ENCODE measurements around the gene CHKB.

Gene CHKB

GRCh38 chr22:50610581-50610980 is 27.9 kb upstream of the CHKB start:
- TF ChIP-seq POLR2AphosphoS5 (IDR thresholded peaks at IDR 0.05; ENCODE audit: low read depth, low read length) (no peak), TAF1 (IDR thresholded peaks at IDR 0.05; ENCODE audit: borderline replicate concordance, insufficient read depth, low read length) (no peak), FOXP2 (optimal IDR thresholded peaks at IDR 0.05; ENCODE audit: borderline replicate concordance, extremely low read depth, extremely low read length, insufficient read depth) (no peak), SIN3A (IDR thresholded peaks at IDR 0.05; ENCODE audit: borderline replicate concordance, insufficient read depth, low read length) (no peak)
- TF ChIP-seq, protein P1, sequence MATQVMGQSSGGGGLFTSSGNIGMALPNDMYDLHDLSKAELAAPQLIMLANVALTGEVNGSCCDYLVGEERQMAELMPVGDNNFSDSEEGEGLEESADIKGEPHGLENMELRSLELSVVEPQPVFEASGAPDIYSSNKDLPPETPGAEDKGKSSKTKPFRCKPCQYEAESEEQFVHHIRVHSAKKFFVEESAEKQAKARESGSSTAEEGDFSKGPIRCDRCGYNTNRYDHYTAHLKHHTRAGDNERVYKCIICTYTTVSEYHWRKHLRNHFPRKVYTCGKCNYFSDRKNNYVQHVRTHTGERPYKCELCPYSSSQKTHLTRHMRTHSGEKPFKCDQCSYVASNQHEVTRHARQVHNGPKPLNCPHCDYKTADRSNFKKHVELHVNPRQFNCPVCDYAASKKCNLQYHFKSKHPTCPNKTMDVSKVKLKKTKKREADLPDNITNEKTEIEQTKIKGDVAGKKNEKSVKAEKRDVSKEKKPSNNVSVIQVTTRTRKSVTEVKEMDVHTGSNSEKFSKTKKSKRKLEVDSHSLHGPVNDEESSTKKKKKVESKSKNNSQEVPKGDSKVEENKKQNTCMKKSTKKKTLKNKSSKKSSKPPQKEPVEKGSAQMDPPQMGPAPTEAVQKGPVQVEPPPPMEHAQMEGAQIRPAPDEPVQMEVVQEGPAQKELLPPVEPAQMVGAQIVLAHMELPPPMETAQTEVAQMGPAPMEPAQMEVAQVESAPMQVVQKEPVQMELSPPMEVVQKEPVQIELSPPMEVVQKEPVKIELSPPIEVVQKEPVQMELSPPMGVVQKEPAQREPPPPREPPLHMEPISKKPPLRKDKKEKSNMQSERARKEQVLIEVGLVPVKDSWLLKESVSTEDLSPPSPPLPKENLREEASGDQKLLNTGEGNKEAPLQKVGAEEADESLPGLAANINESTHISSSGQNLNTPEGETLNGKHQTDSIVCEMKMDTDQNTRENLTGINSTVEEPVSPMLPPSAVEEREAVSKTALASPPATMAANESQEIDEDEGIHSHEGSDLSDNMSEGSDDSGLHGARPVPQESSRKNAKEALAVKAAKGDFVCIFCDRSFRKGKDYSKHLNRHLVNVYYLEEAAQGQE (IDR thresholded peaks at IDR 0.05; ENCODE audit: insufficient read depth in 1 of 2, low read depth in 2 of 2, low read length in 2 of 2) = no peak

- TF ChIP-seq SIN3A (IDR thresholded peaks at IDR 0.05; ENCODE audit: borderline replicate concordance, insufficient read depth, low read length) (no peak), POLR2AphosphoS5 (IDR thresholded peaks at IDR 0.05; ENCODE audit: low read depth, low read length) (no peak), TAF1 (IDR thresholded peaks at IDR 0.05; ENCODE audit: borderline replicate concordance, insufficient read depth, low read length) (no peak), FOXP2 (optimal IDR thresholded peaks at IDR 0.05; ENCODE audit: borderline replicate concordance, extremely low read depth, extremely low read length, insufficient read depth) (no peak)
- TF ChIP-seq, protein P1 (IDR thresholded peaks at IDR 0.05; ENCODE audit: insufficient read depth in 1 of 2, low read depth in 2 of 2, low read length in 2 of 2) = no peak
These were observed 27.4 kb upstream of the CHKB start for GRCh38 chr22:50610041-50610451.

DNA sequence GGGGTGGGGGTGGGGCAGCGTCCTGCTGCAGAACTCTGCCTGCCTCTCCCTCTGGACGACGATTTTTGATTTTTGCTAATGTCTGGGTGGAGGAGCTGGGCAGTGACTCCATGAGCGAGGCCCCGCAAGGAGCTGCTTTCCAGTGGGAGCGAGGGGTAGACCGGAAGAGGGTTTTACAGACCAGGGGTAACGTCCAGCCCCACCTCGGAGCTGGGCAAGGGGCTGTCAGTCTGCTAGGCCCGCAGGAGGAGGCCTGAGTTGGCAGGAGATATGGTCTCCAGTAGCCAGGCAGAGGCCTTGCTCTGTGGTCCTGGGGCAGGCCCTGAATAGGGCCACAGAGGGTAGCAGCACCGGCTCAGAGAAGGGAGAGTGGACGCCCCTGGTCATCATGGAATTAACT is 26.9 kb upstream of the CHKB start:
- TF ChIP-seq POLR2AphosphoS5 (IDR thresholded peaks at IDR 0.05; ENCODE audit: low read depth, low read length) (no peak), SIN3A (IDR thresholded peaks at IDR 0.05; ENCODE audit: borderline replicate concordance, insufficient read depth, low read length) (no peak), FOXP2 (optimal IDR thresholded peaks at IDR 0.05; ENCODE audit: borderline replicate concordance, extremely low read depth, extremely low read length, insufficient read depth) (no peak), TAF1 (IDR thresholded peaks at IDR 0.05; ENCODE audit: borderline replicate concordance, insufficient read depth, low read length) (no peak)
- TF ChIP-seq, protein P1 (IDR thresholded peaks at IDR 0.05; ENCODE audit: insufficient read depth in 1 of 2, low read depth in 2 of 2, low read length in 2 of 2) = no peak

DNA sequence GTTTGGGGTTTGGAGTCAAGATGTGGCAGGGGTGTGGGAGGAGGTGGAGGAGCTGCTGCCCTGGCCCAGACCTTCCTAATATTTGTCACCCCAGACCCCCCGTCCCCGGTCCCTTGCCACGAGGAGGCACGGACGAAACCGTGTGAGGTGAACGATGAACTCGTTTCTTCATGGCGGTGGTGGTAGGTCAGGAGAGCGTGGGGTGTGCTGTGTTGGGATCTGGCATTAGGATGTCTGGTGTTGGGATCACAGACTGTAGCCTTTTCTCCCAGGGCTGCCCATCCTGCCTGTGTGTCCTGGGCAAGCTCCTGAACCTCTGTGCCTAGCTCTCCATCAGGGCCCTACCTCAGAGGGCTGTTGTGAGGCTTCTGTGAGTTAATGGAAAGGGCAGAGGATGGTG is 26.3 kb upstream of the CHKB start:
- TF ChIP-seq, protein P1 (IDR thresholded peaks at IDR 0.05; ENCODE audit: insufficient read depth in 1 of 2, low read depth in 2 of 2, low read length in 2 of 2) = no peak
- TF ChIP-seq TAF1 (IDR thresholded peaks at IDR 0.05; ENCODE audit: borderline replicate concordance, insufficient read depth, low read length) = no peak
- no peak for TF ChIP-seq FOXP2 (optimal IDR thresholded peaks at IDR 0.05; ENCODE audit: borderline replicate concordance, extremely low read depth, extremely low read length, insufficient read depth)
- no peak for TF ChIP-seq POLR2AphosphoS5 (IDR thresholded peaks at IDR 0.05; ENCODE audit: low read depth, low read length)

DNA sequence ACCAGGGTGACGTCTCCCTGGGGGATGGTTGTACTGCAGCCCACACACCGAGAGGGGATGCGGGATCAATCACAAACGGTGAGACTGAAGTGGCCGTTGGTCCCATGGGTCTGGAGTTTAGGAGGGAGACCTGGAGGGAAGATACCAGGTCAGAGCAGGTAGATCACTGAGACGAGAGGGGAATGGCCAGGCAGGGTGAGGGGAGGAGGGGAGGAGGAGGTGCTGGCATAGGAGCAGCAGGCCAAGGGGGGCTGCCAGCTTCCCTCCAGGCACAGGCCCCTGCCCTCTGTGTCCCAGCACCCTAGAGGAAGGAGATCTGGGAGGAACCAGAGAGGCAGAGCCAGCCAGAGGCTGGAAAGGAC is 25.0 kb upstream of the CHKB start:
- TF ChIP-seq TAF1 (IDR thresholded peaks at IDR 0.05; ENCODE audit: borderline replicate concordance, insufficient read depth, low read length) = no peak
- TF ChIP-seq, protein P1 (IDR thresholded peaks at IDR 0.05; ENCODE audit: insufficient read depth in 1 of 2, low read depth in 2 of 2, low read length in 2 of 2) = no peak
- TF ChIP-seq FOXP2 (optimal IDR thresholded peaks at IDR 0.05; ENCODE audit: borderline replicate concordance, extremely low read depth, extremely low read length, insufficient read depth) = no peak
- no peak for TF ChIP-seq POLR2AphosphoS5 (IDR thresholded peaks at IDR 0.05; ENCODE audit: low read depth, low read length)
- TF ChIP-seq SIN3A (IDR thresholded peaks at IDR 0.05; ENCODE audit: borderline replicate concordance, insufficient read depth, low read length) = no peak
